Ovary (tissue), 3 donors: ENCODE data around the gene BEND7.

Experiments used
- CTCF ChIP-seq, 3 donors: fragments of 450-650 bp in 2 of 3; fragments of 200-600 bp in 1 of 3; IDR thresholded peaks; one replicate each; pipeline versions ENCODE4 v1.5.1 to v1.8.0; 2016 to 2022; ENCODE audit warnings: antibody characterized with exemption in 3 of 3, mild to moderate bottlenecking in 1 of 3
- EP300 ChIP-seq: sonication (generic); formaldehyde crosslinking; IDR thresholded peaks from one replicate; pipeline ENCODE4 v1.6.1; 2017; ENCODE audit warnings: antibody characterized with exemption
- donor health status: DM: no; HTN: no; CAD: no.

- no peak for TF ChIP-seq CTCF (IDR thresholded peaks at IDR 0.05)
- TF ChIP-seq EP300: no peak
Measured at GRCh38 chr10:13525663-13526062, 3.2 kb downstream of the BEND7 start.
